HG02588 (cell line): ENCODE measurements around the gene MAT1A.

Experiments
- ATAC-seq: cut with Tn5 transposase; IDR thresholded peaks from one replicate; pipeline ENCODE4 v1.9.1; 2021; ENCODE audit warnings: mild to moderate bottlenecking, moderate library complexity; ENCODE audit not compliant: unreplicated experiment

MAT1A gene

DNA sequence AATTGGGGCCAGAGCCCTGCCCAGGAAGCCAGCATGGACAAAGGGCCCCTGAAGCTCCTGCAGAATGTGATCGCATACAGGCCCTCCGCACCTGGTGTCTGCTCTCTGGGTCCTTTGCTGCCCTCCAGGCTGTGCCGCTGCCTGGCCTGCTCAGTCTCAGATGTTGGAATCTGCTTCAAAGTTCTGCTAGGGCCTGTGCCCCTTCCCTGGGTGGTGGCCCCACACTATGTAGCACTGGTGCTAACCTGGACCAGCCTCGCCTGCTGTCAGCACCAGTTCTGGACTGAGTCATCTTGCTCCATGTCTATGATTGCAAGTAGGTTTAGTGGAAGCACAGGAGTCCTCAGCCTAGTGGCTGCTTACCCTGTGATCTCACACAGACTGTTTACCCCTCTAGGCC lies 6.3 kb downstream of the MAT1A start:
- no peak for ATAC-seq

DNA sequence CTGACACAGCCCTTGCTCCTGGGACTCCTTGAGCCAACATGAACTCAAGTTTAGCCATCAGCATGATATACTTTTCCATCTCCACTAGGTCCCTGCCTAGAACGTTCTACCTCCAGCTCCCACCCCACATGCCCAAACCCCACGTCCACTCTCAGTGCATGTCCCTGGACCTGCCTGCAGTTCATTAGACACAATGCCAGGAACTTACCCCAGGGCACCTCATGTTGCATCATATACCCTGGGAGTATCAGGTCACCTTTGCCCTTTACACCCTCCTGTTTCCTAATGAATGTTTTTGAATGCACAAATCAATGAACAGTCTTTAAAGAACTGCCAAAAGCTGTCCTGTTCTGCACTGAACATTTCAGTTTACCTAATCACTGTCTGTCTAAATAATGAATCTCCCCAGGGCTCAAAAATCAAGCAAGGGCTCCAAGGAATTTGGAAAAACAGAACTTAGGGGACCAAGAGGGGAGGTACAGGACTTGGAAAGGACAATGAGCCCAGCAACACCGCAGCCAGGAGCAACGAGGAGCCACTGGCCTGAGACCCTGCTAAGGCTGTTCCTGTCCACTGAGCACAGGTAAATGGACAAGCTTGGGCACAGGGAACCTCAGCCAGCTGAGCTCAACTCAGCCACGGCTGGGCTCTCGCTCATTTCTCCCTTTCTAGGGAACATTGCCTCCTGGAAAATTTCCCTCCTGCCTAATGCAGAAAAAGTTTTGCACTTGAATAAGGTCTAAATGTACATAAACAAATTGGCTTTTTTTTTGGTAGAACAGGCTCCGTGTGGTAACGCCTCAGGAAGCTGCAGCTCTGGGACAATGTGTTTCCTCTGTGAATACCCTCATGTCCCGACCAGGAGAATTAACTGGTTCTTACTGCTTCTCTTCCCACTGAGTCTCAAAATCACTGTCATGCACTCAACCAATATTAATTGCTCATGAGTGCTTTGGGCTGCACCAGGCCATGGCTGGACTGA lies 7.4 kb downstream of the MAT1A start:
- no peak for ATAC-seq

DNA sequence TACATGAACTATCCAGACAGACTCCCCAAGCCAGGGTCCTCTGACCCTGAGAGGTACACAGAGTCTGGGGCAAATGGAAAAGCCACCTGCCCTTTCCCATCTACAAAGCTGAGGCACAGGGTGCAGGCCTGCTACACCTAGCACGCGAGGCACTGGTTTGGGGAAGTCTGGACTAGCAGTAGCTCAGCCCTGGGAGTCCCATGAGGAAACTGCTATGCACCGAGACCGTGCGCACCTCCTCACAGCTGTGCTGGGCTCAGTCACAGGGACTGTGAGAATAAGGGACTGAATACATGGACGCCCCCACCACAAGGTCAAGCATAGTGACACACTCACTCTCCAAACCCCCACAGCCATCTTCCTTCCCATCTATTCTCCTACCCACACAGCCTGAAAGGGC lies 8.2 kb downstream of the MAT1A start:
- no peak for ATAC-seq

DNA sequence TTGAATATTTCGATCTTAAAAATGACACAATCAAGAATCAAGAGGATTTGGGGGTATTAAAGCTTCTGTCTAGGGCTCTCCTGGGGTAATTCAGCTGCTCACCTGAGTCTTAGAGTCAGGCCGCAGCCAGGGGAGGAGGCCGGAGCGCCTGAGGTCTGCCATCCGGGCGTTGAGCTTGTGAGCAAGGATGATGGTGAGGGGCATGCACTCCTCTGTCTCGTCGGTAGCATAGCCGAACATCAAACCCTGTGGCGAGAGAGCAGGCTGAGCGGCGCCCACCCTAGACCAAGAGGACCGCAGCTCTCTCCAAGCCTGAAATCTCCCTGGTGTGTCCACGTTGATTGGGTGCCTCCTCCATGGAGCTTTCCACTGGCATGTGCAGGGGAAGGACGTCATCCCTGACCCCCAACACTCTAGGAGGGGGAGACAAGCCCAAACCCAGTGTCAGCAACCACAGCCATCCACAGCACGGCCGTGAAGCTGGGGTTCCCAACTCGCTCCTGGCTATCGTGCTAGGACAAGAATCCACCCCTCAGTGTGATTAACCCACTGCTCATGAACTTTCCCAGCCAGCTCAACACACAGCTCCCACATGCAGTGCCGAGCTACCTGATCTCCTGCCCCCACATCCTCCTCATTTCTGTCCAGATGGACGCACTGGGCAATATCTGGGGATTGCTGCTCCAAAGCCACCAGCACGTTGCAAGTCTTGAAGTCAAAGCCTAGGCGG lies 9.2 kb downstream of the MAT1A start:
- ATAC-seq, result no peak

DNA sequence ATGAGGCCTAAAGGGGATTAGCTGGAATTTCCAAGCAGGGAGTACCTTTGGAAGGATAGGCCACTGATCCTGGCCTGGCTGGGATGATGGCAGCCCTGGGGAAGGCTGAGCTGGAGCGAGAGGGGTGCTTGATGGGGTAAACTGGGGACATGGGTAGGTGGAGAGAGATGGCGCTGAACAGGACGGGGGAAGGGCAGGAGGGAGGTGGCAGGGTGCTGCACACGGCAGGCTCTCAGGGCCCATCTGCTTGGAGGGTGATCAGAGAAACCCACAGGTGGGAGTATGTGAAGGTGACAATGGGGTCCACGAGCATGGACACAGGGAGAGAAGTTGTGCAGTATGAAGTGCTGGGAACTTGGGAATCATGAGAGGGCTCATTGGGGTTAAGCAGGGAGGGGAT lies 10.3 kb downstream of the MAT1A start:
- ATAC-seq, result no peak

DNA sequence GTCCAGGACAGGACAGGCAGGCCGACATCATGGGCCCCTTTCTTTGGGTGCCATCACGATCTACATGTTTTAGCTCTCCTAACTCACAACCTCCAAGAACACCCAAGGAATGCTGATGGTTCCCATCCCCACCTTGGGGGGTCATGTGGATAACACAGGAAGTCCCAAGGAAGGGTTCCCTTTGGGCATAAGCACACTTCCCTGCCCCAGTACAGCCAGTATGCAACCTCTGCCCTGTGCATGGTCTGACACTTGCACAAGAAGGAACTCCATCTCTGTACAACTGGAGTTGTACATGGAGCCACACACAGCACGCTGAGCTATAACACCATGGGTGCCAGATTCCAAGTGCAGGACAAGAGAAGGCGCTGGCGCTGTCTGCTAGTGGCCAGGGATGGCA lies 11.0 kb downstream of the MAT1A start:
- ATAC-seq, result no peak

DNA sequence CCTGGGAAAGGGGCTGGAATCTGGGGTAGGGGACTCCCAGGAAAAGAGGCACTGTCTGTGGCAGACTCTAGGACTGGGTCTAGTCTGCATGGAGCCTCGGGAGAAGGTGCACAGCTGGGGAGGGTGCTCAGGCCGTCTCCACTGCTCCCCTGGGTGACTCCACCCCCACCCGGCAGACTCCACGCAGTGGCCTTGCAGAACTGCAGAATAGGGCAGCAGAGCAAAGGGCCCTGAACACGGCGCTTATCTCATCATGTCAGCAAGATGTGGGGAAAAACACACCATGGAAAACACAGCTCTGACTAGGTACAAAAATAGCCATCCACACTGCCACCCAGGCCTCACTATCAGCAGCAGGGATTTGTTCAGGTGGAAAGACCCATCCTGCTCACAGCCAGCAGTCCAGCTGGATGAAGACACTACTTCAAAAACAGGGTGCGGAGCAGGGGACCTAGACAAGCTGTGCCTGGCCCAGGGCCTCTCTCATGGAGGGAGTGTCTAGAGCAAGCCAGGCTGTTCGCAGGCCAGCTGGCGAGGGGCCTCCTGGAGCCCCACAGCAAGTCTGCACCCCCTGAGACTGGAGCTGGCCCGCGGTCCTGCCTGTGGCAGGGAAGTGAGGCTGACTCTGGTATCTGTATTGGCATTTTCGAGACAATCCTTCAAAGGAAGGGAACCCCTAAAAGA lies 11.7 kb downstream of the MAT1A start:
- ATAC-seq, result no peak

DNA sequence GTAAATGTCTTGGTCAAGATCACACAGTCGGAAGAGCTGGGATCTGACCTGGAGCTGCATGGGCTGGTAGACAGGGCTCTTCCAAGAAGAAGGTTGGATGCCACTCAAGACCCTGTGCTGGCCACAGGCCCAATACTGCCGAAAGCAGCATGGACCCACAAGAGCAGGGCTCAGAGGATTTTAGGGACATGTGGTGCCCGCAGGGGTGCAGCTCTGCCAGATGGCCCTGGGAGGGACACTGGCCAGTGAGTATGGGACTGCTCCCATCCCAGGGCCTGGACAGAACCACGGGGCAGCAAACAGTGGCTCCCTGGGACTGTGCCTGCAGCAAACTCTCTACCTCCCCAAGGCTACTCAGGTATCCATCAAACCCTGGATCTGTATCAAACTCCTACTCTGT lies 12.4 kb downstream of the MAT1A start:
- ATAC-seq, result no peak

DNA sequence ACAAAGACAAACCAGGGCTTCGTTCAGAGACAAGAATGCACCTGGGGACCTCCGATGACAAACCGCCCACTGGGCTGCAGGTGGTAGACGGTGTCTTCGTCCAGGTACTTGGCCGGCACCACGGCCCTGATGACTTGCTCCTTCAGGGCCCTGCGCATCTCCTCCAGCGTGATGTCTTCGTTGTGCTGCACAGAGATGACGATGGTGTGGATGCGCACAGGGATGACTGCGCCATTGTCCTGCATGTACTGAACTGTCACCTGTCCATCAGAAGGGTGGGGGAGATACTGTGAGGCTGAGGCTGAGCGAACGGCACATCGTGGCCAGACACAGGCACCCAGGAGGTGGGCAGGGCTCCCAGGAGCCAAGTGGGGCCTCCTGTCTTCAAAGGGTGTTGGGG lies 13.1 kb downstream of the MAT1A start:
- ATAC-seq, result no peak

DNA sequence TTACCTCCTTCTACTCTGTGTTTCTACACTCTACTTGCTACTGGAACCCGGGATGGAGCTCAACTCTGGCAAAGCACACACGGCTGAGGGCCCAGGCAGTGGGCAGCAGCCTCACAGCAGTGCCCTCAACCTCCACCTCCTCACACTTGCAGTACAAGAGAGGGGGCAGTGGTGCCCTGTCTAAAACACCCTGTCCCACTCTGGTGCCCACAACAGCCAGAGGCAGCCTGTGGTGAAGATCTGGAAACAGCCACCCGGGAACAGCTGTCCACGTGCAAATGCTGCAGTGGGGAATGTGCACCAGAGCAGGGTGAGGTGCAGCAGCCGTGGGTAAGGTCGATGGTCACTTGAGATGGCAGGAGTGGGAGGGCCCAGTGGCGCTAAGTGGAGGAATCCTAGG lies 13.7 kb downstream of the MAT1A start:
- no peak for ATAC-seq

DNA sequence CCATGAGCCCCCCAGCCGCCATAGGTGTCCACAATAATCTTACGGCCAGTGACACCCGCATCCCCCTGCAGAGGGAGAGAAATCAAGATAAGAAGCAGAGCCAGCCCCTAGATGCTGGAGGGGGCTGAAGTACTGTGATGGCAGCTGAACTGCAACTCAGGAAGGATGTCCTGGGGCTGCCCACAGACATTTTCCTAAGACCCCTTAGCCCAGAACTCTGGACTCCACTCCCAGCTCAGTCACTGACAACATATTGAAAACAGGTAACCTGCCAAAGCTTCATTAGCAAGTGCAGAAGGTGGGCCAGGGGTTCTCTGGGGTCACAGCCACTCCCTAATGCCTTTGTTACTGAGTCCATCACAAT lies 14.3 kb downstream of the MAT1A start:
- no peak for ATAC-seq

DNA sequence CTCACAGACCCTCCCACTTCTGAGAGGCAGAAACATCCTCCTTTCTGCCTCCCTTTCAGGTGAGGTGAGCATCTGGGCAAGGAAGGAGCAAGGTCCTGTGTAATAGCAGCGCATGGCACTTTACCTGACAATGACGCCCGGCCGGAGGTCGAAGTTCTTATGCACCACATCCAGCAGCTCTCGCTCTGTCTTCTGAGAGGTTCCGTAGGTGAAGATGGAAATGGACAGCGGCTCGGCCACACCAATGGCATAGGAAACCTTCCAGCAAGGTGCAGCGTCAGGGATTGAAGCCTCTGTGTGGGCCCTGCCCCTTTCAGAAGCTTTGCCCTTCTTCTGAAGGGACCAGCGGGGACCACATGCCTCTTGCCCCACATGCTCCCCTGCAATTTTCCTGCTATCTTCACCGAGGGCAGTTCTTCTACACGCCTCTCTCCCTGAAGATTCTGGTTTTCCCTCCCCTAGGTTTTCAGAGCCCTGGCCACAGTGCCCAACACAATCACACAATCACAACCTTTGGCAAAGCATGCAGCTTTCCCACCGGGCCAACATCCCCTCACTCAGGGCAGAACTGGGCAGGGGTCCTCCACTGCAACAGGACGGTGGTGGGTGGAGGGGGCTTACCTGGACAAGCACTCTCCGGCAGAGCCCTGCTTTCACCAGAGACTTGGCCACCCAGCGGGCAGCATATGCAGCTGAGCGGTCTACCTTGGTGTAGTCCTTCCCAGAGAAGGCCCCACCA lies 14.9 kb downstream of the MAT1A start:
- ATAC-seq, result no peak

DNA sequence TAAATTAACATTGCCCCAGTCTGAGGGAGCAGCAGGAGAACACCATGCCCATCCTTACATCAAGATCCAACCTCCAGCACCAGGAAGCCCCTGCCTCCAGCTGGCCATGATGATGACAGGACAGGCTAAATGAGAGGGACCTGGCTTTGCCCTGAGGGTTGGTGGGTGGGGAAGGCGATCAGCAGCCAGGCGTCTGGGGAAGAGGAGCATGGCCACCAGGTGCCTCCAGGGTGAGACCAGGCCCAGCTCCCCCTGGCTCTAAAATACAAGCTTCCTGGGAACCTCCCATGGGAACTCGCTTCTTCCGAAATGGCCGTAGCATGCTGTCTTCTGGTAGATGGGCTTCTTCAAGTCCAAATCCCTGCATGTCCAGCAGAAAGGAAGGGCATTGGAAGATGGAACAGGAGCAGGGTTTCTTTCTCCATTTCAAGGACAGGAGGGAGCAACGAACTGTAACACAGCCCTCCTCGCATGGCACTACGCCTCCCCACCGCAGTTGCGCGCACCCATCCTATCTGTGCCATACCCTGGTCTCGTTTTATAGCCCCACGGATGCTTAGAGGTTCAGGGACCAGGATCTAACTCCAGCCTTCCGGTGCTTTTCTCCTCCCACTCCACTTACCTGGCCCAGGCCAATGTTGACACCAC lies 15.8 kb downstream of the MAT1A start:
- ATAC-seq, result no peak

DNA sequence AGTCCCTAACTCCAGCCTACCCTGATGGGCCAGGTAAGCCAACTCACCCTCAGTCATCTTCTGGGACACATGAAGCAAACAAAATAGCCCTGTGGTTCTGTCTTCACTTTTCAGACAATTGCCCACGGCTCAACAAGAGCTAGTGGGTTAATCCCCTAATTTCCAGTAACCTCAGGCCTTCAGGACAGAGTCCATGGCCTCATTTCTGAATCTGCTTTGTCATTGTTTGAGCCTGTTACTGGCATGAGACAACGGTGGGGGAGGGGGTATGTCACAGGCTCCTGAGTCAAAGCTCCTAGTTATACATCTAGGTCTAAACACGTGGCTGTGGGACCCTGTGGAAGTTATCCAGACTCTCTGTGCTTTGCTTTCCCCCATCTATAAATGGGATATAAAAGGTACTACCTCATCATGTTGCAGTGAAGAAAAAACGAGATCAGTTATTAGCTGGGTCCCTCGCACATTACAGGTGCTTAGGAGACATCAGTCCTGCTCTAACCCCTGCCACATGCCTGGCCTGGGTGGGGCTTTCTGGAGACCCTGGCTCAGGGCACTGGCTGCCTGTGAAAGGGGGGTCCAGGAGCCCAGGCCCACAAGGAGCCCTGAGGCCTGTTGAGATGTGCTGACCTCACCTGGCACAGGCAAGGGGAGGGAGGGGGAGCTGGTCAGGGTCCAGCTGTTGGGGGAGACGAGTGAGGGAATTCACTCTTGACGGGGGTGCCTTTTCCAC lies 16.5 kb downstream of the MAT1A start:
- ATAC-seq, result no peak

DNA sequence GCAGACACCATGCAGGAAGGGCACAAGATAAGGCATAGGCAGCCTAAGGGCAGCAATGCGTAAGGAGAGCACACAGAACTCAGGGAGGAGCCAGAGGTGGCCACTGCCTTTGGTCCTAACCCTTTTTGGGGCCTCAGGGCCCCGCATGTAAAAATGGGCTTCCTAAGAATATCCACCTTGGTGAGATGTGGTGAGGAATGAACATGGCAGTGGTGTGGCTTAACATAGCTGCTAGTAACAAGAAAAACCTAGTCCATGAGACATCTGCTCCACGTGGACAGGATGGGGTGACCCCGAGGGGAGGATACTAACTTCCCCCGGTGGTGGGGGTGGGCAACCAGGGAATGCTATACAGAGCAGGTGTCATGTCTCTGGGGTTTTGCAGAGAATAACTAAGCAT lies 18.0 kb downstream of the MAT1A start:
- no peak for ATAC-seq

DNA sequence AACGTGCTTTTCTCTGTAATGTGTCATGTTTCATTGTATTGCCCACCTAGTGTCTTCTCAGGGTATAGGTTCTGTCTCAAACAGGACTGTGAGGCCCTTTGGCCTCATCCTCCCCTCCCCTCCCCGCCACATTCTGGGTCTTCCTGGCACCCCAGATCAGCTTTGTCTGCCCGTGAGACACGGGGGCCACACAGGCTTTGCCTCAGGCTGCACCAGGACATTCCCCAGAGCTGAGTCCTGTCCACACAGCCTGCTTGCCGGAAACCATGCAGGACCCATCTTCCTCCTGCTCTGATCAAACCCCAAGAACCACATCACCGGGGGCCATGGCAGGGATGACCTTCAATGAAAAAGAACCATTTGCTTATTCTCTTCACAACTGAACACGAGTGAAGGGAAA lies 18.6 kb downstream of the MAT1A start:
- no peak for ATAC-seq

DNA sequence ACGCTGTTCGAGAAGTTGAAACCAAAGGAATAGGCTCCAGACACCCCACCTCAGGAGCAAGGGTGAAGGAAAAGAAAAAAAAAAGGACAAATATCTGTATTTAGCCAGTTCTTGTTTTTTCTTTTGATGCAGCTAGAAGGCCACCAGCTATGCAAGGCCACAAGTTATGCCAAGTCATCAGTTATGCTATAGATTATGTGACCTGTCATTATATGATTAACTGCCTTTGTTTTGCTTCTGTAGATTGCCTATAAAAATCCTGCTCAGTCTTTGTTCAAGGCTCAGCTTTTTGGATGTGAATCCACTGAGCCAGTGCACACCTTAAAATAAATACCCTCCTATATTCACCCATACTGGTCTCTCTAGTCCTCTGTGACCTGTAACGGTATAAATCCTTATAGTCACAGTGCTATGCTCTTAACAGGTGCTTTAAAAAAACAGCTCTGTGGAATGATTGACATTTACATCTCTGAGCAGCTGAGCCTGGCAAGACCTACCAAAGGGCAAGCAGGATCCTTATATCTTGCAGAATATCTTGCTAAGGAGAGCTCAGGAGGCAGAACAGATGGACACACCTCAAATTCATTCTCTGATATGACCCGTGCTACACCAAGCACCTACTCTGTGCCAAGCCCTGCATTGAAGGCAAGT lies 20.4 kb downstream of the MAT1A start:
- no peak for ATAC-seq

DNA sequence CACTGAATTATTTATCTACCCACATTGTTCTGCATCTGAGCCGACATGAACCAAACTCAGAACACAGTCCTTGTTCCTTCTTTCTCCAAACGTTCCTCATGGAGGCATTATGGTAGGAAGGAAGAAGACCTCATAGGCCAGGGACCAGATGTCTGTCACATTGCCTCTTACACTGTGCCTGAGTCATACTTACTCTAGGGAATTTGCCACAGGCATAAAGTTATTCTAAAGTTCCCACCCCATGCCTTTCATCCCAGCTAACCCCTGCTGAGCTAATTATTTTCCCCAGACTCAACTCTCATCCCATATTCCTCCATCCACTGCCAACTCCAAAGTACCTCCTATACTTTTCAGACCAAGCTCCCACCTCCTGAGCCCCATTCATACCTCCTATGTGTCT lies 21.2 kb downstream of the MAT1A start:
- no peak for ATAC-seq

DNA sequence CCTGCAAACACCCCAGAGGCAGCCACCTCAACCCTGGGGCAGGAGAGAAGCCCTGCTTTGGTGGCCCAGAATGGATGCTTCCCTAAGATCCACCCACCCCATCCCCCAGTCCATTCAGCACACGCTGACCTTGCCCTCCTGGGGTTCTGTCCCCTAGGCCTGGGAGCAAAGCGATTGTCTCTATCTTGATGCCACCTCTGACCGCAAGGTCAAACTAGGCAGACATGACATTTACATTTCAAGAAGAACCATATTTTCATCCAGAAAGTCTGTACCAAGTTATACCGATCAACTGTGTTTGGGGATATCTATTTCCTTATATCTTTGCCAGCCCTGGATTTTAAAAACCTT lies 23.0 kb downstream of the MAT1A start:
- ATAC-seq, result no peak
